HepG2 (cell line): ENCODE results near the gene FAM111A. TPM values are rescaled to one million over a fixed set of nuclear protein-coding genes. Genes with fewer than 3 reads are reported as not detected.

Source experiments
- ATAC-seq: fragments of 200-7000 bp; cut with Tn5 transposase; 3 replicates; pipeline ENCODE4 v1.9.1; 2020; ENCODE audit warnings: mild to moderate bottlenecking, moderate library complexity
- BruUV-seq: library from RNA; stranded (reverse); fragments of 400-500 nt; replicated peaks from 2 replicates; lab custom pipeline; 2021; lab: Mats Ljungman, UMichigan
- CTCF ChIA-PET: fragments of 300-600 bp; formaldehyde crosslinking; extraction: SDS; loops from one replicate; lab custom pipeline; 2021; ENCODE audit warnings: low total read pairs, inconsistent platforms, low intra/inter-chr PET ratio; lab: Yijun Ruan, JAX
- POLR2A ChIA-PET: fragments of 350-600 bp; sonication (Branson Sonifier 250); formaldehyde crosslinking; loops from one replicate; lab custom pipeline; 2020; ENCODE audit warnings: antibody characterized with exemption, inconsistent platforms; lab: Yijun Ruan, JAX
- DNase-seq: peaks from one replicate; pipeline ENCODE4 v3.0.0-alpha.2; 2015; ENCODE audit warnings: low spot score
- FAIRE-seq: peaks from 3 replicates; lab custom pipeline; 2011; peaks lifted over from hg19 to GRCh38; lab: Jason Lieb, UNC
- H2AFZ ChIP-seq: one replicate; pipeline ENCODE4 v1.6.1; 2011; ENCODE audit warnings: low read length, inconsistent platforms
- H3K27ac ChIP-seq: fragments of 300-600 bp; 3 replicates; pipeline ENCODE4 v1.8.0; 2011; ENCODE audit warnings: mixed run types, mild to moderate bottlenecking, mixed read lengths, low read length, inconsistent platforms; ENCODE audit not compliant: insufficient read depth; ENCODE audit errors: extremely low read length
- H3K27me3 ChIP-seq, 2 experiments: fragments of 200-600 bp in 1 of 2; 2 replicates in 1 of 2; 3 replicates in 1 of 2; pipeline versions ENCODE4 v1.6.0 to v1.8.0; 2011; ENCODE audit warnings: low read length in 2 of 2, mild to moderate bottlenecking in 2 of 2, moderate library complexity in 2 of 2, inconsistent platforms in 1 of 2; ENCODE audit not compliant: insufficient read depth in 2 of 2, control insufficient read depth in 1 of 2
- H3K36me3 ChIP-seq, 2 experiments: fragments of 200-600 bp in 1 of 2; replicated peaks in 1 of 2; 2 replicates in 1 of 2; 3 replicates in 1 of 2; pipeline versions ENCODE4 v1.5.1 to v1.8.0; 2011; ENCODE audit warnings: low read length in 2 of 2, inconsistent platforms in 1 of 2; ENCODE audit not compliant: insufficient read depth in 2 of 2, control insufficient read depth in 1 of 2
- H3K4me1 ChIP-seq: 2 replicates; pipeline ENCODE4 v1.5.1; 2012; ENCODE audit warnings: low read length, inconsistent platforms; ENCODE audit not compliant: insufficient read depth
- H3K4me2 ChIP-seq: 2 replicates; pipeline ENCODE4 v1.6.0; 2011; ENCODE audit warnings: low read depth, low read length, inconsistent platforms
- H3K4me3 ChIP-seq, 3 experiments: fragments of 200-600 bp in 1 of 3; sonication (generic), shearing (Covaris generic) in 1 of 3; replicated peaks in 1 of 3; 2 replicates each; pipeline ENCODE4 v1.5.1; 2011 to 2016; ENCODE audit warnings: low read length in 3 of 3, inconsistent platforms in 2 of 3, low read depth in 2 of 3, mild to moderate bottlenecking in 2 of 3, control low read depth in 1 of 3, mixed read lengths in 1 of 3; ENCODE audit not compliant: insufficient read depth in 1 of 3
- H3K79me2 ChIP-seq: one replicate; pipeline ENCODE4 v1.6.1; 2011; ENCODE audit warnings: low read length, inconsistent platforms; ENCODE audit not compliant: insufficient read depth
- H3K9ac ChIP-seq: 2 replicates; pipeline ENCODE4 v1.6.0; 2011; ENCODE audit warnings: mild to moderate bottlenecking, low read depth, low read length, inconsistent platforms; ENCODE audit not compliant: insufficient read depth
- H3K9me3 ChIP-seq: 2 replicates; pipeline ENCODE4 v1.5.1; 2012; ENCODE audit warnings: mild to moderate bottlenecking, low read length
- H4K20me1 ChIP-seq: 2 replicates; pipeline ENCODE4 v1.6.0; 2011; ENCODE audit warnings: inconsistent platforms, mild to moderate bottlenecking, low read length, moderate library complexity; ENCODE audit not compliant: insufficient read depth
- CEBPG ChIP-seq: IDR thresholded peaks from 2 replicates; pipeline ENCODE4 v1.6.1; 2016
- CHD4 ChIP-seq: fragments of 200-600 bp; sonication (generic); IDR thresholded peaks from 2 replicates; pipeline ENCODE4 v1.7.0; 2017; ENCODE audit warnings: mild to moderate bottlenecking, low read length, borderline replicate concordance
- HNRNPUL1 ChIP-seq: fragments of 200-400 bp; formaldehyde crosslinking; IDR thresholded peaks from 2 replicates; pipeline ENCODE4 v1.6.1; 2017; ENCODE audit warnings: low read depth, mild to moderate bottlenecking, low read length, moderate library complexity
- NBN ChIP-seq: fragments of 450-650 bp; conservative IDR thresholded peaks from 2 replicates; pipeline ENCODE4 v1.6.1; 2017
- PHB2 ChIP-seq: fragments of 450-650 bp; IDR thresholded peaks from 2 replicates; pipeline ENCODE4 v1.6.1; 2018; ENCODE audit not compliant: partially characterized antibody
- SIN3A ChIP-seq: IDR thresholded peaks from 2 replicates; pipeline ENCODE4 v1.6.1; 2011; ENCODE audit warnings: low read depth, mild to moderate bottlenecking, control low read depth, low read length, borderline replicate concordance
- SKI ChIP-seq: fragments of 450-650 bp; IDR thresholded peaks from one replicate; pipeline ENCODE4 v1.6.1; 2018; ENCODE audit warnings: mild to moderate bottlenecking; ENCODE audit not compliant: partially characterized antibody
- SMYD3 ChIP-seq: sonication (generic); formaldehyde crosslinking; IDR thresholded peaks from 2 replicates; pipeline ENCODE4 v1.8.1; 2023; ENCODE audit warnings: mild to moderate bottlenecking, missing genetic modification reagents
- ZNF20 ChIP-seq: sonication (generic); formaldehyde crosslinking; IDR thresholded peaks from 2 replicates; pipeline ENCODE4 v1.4.0; 2020; ENCODE audit warnings: mild to moderate bottlenecking, moderate library complexity, missing genetic modification reagents
- ZNF253 ChIP-seq: sonication (generic); formaldehyde crosslinking; IDR thresholded peaks from 2 replicates; pipeline ENCODE4 v1.8.0; 2022; ENCODE audit warnings: mild to moderate bottlenecking, missing genetic modification reagents, borderline replicate concordance
- ZNF326 ChIP-seq: sonication (generic); formaldehyde crosslinking; IDR thresholded peaks from 2 replicates; pipeline ENCODE4 v1.4.0; 2020; ENCODE audit warnings: missing genetic modification reagents, borderline replicate concordance
- ZNF329 ChIP-seq: sonication (generic); formaldehyde crosslinking; IDR thresholded peaks from 2 replicates; pipeline ENCODE4 v1.9.0; 2021; ENCODE audit warnings: low read depth, mild to moderate bottlenecking, missing genetic modification reagents
- ZNF816 ChIP-seq: sonication (generic); formaldehyde crosslinking; IDR thresholded peaks from 2 replicates; pipeline ENCODE4 v1.8.0; 2022; ENCODE audit warnings: missing genetic modification reagents, mild to moderate bottlenecking, borderline replicate concordance
- ZNF83 ChIP-seq: sonication (generic); formaldehyde crosslinking; IDR thresholded peaks from 2 replicates; pipeline ENCODE4 v1.4.0; 2020; ENCODE audit warnings: missing genetic modification reagents, mild to moderate bottlenecking, borderline replicate concordance
- ZSCAN20 ChIP-seq: sonication (generic); formaldehyde crosslinking; IDR thresholded peaks from 2 replicates; pipeline ENCODE4 v1.4.0; 2020; ENCODE audit warnings: missing genetic modification reagents, mild to moderate bottlenecking, borderline replicate concordance
- WGBS: methylation state at CpG from one replicate; pipeline ENCODE4 v1.1.6; 2017; ENCODE audit warnings: low lambda C conversion rate; 5-methylcytosine and 5-hydroxymethylcytosine counted together
- in situ Hi-C: cut with HindIII; loops from 2 replicates; pipeline ENCODE4 v1.10.0; 2017; ENCODE audit warnings: low pct_unique_long_range_greater_than_20kb; ENCODE audit not compliant: extremely low pct_ligation_motif_present
- intact Hi-C: fragments of 100-400 bp; cut with micrococcal nuclease; formaldehyde crosslinking; loops from one replicate; pipeline ENCODE4 v1.10.0; 2022; ENCODE audit not compliant: unreplicated experiment
- polyA plus RNA-seq, 8 experiments: library from polyadenylated mRNA; depleted of rRNA in 3 of 8; stranded (reverse) in 7 of 8; unstranded in 1 of 8; fragments of >200 nt; fragmentation: Illumina TruSeq in 4 of 8; extraction: Trizol in 4 of 8; gene quantifications; 2 replicates each; pipeline versions ENCODE4 v1.2.1 to v1.2.3, GENCODE V29; 2011 to 2016; ENCODE audit warnings: low read depth in 4 of 8, missing spikeins in 1 of 8, mixed read lengths in 1 of 8; ENCODE audit not compliant: insufficient read depth in 1 of 8
- total RNA-seq, 5 experiments: library from RNA; depleted of rRNA; stranded (reverse); fragments of >200 nt; fragmentation: Illumina TruSeq; extraction: Trizol; gene quantifications; 2 replicates each; pipeline ENCODE4 v1.2.3, GENCODE V29; 2016; ENCODE audit warnings: low read depth in 1 of 5
- TF ChIP-seq, protein P1 (sequence below): sonication (generic); formaldehyde crosslinking; IDR thresholded peaks from 2 replicates; pipeline ENCODE4 v1.4.0; 2020; ENCODE audit warnings: missing genetic modification reagents
- TF ChIP-seq, protein P2 (sequence below): sonication (generic); formaldehyde crosslinking; IDR thresholded peaks from 2 replicates; pipeline ENCODE4 v1.5.0; 2020; ENCODE audit warnings: missing genetic modification reagents
- TF ChIP-seq, protein P3 (sequence below): sonication (generic); formaldehyde crosslinking; IDR thresholded peaks from 2 replicates; pipeline ENCODE4 v1.8.1; 2023; ENCODE audit warnings: mild to moderate bottlenecking, missing genetic modification reagents, borderline replicate concordance

The FAM111A gene
- total and polyA plus RNA-seq, 2 of the 13 experiments (the other 11 are each of a cell fraction or from before 2014, with no cell fraction given) = 3.2 to 13.5 TPM

DNA sequence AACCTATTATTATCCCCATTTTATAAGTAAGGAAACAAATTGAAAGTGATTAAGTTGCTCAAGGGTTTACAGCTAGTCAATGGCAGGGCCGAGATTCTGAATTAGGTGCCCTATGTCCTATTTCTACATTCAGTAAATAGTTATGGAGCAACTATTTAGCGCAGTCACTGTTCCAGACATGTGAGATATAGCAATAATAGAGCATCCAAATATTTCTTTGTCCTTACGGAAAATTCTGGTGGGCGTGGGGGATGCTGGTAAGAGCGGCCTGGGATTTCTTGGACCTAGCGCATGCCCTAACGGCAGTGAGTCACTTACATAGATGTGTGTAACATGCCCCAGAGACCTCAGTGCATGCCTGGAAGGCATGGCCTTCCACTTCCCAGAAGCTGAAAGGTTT is 33.7 kb downstream of the FAM111A start:
- H3K4me2 ChIP-seq = no peak overlapping the region
- peaks cover 41% of the 10 kb centered on the region for H3K4me1 ChIP-seq
- 84% methylated on average over 7 of the region's 7 CpGs for WGBS
- no peak overlapping the region for H3K4me3 ChIP-seq
- no peaks in the 10 kb centered on the region; a peak in 1 of 5 replicates for H3K27me3 ChIP-seq
- ChIA-PET POLR2A (no interaction called here), CTCF (no interaction called here)
- H3K79me2 ChIP-seq = no peaks in the 10 kb centered on the region
- DNase-seq (no peak), FAIRE-seq (no peak), ATAC-seq (no peak)
- BruUV-seq = no TSS peak
- in situ Hi-C loops (loop anchor here (10.0 to 25.0 kb wide), 2 partner anchors 108 to 511 kb away; no protein-coding TSS in a partner anchor), intact Hi-C loops (no loop called here)
- H3K36me3 ChIP-seq = no peaks in the 10 kb centered on the region
- no peak overlapping the region for H3K9ac ChIP-seq
- no peaks in the 10 kb centered on the region for H3K9me3 ChIP-seq
- no peak for TF ChIP-seq ZNF20
- TF ChIP-seq, protein P1, sequence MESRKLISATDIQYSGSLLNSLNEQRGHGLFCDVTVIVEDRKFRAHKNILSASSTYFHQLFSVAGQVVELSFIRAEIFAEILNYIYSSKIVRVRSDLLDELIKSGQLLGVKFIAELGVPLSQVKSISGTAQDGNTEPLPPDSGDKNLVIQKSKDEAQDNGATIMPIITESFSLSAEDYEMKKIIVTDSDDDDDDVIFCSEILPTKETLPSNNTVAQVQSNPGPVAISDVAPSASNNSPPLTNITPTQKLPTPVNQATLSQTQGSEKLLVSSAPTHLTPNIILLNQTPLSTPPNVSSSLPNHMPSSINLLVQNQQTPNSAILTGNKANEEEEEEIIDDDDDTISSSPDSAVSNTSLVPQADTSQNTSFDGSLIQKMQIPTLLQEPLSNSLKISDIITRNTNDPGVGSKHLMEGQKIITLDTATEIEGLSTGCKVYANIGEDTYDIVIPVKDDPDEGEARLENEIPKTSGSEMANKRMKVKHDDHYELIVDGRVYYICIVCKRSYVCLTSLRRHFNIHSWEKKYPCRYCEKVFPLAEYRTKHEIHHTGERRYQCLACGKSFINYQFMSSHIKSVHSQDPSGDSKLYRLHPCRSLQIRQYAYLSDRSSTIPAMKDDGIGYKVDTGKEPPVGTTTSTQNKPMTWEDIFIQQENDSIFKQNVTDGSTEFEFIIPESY (CRISPR knock-in tag) = peak; percentile 38; the same call in 1 of the 2 replicates
- H2AFZ ChIP-seq = no peak overlapping the region
- 0 out of 2 replicates have a peak, but pooled peaks cover 3% of the 10 kb centered on the region for H4K20me1 ChIP-seq
- no peak overlapping the region for H3K27ac ChIP-seq

DNA sequence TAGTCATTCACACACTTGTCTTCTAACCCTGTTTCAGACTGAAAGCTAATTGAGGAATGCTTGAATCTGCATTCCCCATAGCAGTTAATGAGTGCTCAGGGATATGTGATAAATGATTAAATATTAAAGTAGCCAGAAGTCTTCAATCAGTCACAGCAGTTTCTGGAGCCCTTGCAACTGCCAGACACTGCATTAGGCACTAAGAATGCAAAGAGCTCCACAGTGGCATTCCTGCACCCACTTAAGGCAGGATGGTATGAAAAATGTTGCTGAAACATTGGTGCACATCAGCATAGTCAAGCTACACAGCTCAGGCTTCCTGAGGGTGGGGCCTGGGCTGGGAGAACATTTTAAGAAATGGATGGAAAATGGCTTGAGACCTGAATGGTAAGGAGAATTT is 35.7 kb downstream of the FAM111A start:
- intact Hi-C loops = no loop called here
- in situ Hi-C loops = loop anchor here (10.0 to 25.0 kb wide), 2 partner anchors 106 to 509 kb away; no protein-coding TSS in a partner anchor
- TF ChIP-seq ZNF329 (CRISPR knock-in tag) (no peak), ZSCAN20 (no peak), NBN (no peak), SIN3A (no peak), PHB2 (no peak), SKI (no peak), CHD4 (no peak), CEBPG (no peak), ZNF83 (CRISPR knock-in tag) (no peak), ZNF816 (CRISPR knock-in tag) (no peak), ZNF326 (CRISPR knock-in tag) (no peak), SMYD3 (CRISPR knock-in tag) (no peak), ZNF253 (no peak), HNRNPUL1 (no peak)
- TF ChIP-seq, protein P2, sequence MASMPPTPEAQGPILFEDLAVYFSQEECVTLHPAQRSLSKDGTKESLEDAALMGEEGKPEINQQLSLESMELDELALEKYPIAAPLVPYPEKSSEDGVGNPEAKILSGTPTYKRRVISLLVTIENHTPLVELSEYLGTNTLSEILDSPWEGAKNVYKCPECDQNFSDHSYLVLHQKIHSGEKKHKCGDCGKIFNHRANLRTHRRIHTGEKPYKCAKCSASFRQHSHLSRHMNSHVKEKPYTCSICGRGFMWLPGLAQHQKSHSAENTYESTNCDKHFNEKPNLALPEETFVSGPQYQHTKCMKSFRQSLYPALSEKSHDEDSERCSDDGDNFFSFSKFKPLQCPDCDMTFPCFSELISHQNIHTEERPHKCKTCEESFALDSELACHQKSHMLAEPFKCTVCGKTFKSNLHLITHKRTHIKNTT = no peak
- TF ChIP-seq, protein P3, sequence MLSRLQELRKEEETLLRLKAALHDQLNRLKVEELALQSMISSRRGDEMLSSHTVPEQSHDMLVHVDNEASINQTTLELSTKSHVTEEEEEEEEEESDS = no peak

More for the DNA sequence above, 35.7 kb downstream of the FAM111A start:
- H3K4me2 ChIP-seq = no peak overlapping the region
- POLR2A ChIA-PET = no interaction called here
- FAIRE-seq = no peak
- no peaks in the 10 kb centered on the region for H4K20me1 ChIP-seq
- H3K27me3 ChIP-seq = no peaks in the 10 kb centered on the region
- no TSS peak for BruUV-seq
- no peaks in the 10 kb centered on the region; a peak in 1 of 5 replicates for H3K36me3 ChIP-seq
- H3K4me3 ChIP-seq = no peak overlapping the region
- no peaks in the 10 kb centered on the region for H3K79me2 ChIP-seq
- H3K4me1 ChIP-seq = peaks cover 32% of the 10 kb centered on the region
- no peak overlapping the region for H3K27ac ChIP-seq
- H3K9ac ChIP-seq = no peak overlapping the region
- CTCF ChIA-PET = no interaction called here
- no peak overlapping the region for H2AFZ ChIP-seq
- ATAC-seq = no peak
- no peaks in the 10 kb centered on the region for H3K9me3 ChIP-seq
- no peak for DNase-seq
